CD4-positive, alpha-beta T cell treated with Interleukin-4 for 1 hour (primary cell): ENCODE data around the gene DYTN.

Source experiments
- DNase-seq, 2 donors: peaks; one replicate each; pipeline ENCODE4 v3.0.0-alpha.2; 2020 to 2022

The DYTN gene

DNA sequence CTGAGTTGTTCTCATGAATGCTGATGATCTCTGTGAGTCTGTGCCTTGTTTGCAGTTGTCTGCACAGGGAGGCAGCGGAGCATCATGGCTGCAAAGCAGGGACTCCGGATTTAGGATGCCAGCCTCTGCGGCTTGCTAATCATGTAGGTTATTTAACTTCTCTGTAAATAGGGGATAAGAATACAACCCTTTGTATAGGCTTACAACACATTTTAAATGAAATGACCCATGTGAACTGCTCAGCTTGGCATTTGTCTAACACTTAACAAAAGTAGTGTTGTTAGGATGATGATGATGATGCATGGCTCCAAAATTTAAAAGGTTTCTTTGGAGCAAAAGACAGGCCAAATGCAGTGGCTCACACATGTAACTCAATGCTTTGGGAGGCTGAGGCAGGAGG, 19.4 kb downstream of the DYTN start:
- no peak for DNase-seq

DNA sequence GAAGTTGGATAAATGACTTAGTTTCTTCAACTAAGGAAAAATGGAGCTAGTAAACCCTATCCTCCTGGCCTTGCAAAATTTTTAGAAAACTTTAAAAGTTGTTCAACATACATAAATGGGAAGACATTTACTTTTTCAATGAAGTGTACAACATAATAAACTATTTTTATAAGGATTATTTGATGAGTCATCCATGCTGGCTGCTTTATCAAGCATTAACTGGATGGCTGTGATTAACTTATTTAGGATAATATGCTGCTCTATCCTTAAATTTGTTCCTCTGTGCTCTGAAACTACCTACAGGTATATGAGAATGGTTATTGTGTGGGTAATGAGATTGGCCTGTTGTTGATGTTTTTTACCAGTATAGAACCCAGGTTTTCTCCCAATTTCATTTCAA, 21.3 kb downstream of the DYTN start:
- no peak for DNase-seq

GRCh38 chr2:206693399-206694137, 24.6 kb downstream of the DYTN start:
- peak; percentile 14 to 61 for DNase-seq

DNA sequence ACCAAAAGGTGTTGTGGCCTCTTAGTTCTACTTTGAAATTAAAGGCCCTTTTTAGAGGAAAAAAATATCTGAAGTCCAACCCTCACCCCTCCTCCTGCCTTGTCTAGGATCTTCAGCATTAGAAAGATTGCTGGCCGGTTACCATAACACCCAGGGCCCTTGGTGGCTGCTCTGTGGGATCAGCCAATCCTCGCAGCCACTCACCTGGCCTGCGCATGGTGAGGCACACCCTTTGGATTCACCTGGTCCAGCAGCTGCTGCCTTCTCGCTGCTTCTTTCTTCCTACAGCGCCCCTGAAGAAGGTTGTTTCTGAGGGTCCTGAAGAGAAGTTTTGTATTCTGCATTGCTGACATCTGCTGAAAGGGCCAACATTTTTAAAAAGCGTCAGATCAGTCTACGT, 25.2 kb downstream of the DYTN start:
- DNase-seq = no peak

DNA sequence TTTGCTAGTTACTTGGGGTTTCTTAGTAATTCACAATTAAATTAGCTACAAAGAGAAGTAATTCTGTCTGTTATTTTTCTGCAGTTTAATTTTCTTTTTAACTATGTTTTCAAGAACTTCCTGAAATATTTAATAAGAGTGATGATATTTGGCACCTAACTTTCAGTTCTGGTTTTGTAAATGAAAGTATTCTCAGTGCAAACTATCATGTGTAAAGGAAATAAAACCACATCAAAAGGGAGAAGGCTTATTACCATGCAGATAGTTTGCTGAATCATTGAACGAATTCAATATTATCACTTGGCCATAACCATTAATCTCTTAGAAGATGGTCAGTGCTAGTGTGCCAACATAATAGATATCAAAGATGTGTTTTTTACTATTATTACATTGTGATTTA, 29.2 kb downstream of the DYTN start:
- peak in 1 of 2 donors; percentile 23 for DNase-seq

DNA sequence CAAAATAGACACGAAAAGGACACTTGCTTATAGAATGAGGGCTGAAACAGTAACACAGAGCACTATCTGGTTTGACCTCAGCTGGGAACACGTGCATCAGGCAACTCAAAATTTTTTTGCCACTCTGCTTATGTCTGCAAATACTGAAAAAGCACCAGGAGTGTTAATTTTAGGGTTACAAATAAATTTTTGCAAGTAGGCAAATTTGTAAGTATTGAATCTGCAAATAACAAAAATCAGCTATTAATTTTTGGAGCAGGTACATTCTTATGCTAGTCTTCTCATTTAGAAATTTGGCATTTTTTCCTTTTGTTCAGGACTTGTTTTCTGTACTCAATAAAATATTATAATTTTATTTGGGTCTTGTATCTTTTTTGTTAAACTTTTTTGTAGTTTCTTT, 29.7 kb downstream of the DYTN start:
- DNase-seq = no peak

GRCh38 chr2:206683546-206683945, 34.6 kb downstream of the DYTN start:
- DNase-seq = no peak

DNA sequence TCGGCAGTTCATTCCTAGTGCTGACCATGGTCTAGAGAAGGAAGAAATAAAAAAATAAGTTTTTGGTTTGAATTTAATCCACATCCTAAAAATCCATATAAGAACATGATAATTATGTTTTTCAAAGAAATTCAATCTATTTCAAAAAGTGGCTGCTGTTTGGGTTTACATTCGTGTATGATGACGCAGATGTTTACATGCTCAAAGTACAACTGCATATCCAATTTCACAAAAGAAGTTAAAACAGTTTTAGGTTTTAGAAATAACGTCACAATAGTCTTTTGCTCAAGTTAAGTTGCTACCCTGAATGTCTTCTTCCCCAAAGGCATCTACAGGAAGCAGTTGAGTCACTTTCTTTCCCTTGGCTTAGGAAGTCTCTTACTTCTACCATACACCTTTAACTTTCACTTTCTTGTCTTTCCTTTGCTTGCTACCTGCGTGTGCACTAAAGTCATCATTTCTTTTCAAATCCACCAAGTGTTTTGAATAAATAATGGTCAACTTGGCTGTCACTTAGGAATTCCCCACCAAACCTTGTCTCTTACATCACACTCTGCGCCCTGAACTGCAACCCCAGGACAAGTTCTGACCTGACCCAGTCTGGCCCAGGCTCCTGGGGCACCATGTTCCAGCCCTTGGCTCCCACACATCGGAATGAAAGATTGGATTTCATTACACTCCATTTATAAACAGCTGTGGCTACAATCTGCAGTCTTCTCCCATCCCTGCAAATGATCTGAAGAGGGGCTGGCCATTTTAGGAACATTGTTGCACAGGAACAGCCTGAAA, 47.5 kb downstream of the DYTN start:
- no peak for DNase-seq

- DNase-seq = no peak
Measured at GRCh38 chr2:206665251-206665650, 52.9 kb downstream of the DYTN start.

- no peak for DNase-seq
Measured at GRCh38 chr2:206657087-206657486, 61.1 kb downstream of the DYTN start.

DNA sequence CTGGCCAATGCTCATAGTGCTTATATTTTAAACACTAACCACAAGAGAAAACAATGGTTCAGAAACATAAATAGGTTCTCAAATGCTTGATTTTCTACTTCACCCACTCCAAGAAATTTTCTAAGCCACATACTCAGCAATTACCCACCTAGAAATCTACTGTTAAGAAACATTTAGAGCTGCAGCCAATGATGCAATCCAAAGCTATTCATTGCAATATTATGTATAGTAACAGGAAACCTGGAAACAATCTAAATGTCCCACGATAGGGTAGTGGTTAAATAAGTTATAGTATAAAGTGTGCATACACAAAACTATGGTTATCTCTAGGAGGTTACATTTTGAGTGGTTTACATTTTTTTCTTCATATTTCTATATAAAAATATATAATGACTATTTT, 70.2 kb downstream of the DYTN start:
- no peak for DNase-seq

- DNase-seq = no peak
Measured at GRCh38 chr2:206642075-206643025, 75.8 kb downstream of the DYTN start, which contains the start of gene FAM237A. Gene FAM237A (plus strand): TSS chr2:206642487. CDS start chr2:206644237, 1,750 bp downstream.

DNA sequence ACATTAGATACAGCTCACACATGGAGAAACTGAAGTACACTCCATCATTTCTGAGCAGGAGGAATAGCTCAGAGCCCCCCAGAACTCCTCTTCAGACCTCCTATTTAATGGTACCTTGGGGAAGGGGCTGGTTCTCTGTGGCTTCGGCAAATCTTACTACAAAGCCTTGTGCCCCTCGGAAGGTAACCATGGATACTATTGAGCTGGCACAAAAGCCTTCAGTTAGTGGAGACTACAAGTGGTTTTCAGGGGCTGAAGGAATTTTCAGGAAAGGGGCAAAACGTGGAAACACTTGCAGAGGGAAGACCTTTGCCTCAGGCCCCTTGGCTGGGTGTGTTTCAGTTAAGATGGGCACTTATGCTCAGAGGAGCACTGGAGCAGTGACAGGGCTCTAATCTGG, 77.0 kb downstream of the DYTN start:
- DNase-seq = no peak

GRCh38 chr2:206639636-206640035, 78.6 kb downstream of the DYTN start:
- DNase-seq = no peak

- no peak for DNase-seq
Measured at GRCh38 chr2:206635015-206635414, 83.2 kb downstream of the DYTN start.

GRCh38 chr2:206631340-206631739, 86.9 kb downstream of the DYTN start:
- no peak for DNase-seq

GRCh38 chr2:206627632-206628031, 90.6 kb downstream of the DYTN start:
- no peak for DNase-seq

DNA sequence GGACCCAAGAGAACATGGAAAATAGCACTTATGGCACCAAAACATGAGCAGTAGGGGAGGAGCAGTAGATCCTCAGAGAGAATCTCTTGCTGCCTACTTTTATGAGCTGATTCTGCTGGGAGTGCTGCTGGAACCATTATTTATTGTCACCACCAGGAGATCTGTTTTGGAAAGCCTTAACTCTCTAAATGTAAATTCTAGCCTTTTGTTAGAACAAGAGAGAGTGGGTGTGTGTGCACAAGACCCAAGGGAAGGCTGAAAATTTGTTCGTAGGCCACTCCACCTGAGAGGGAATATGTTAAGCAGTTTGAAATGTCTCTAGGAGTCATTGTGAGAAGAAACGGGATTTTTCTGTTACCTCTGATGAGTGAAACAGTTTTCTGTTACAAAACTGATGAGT, 92.1 kb downstream of the DYTN start:
- no peak for DNase-seq

DNA sequence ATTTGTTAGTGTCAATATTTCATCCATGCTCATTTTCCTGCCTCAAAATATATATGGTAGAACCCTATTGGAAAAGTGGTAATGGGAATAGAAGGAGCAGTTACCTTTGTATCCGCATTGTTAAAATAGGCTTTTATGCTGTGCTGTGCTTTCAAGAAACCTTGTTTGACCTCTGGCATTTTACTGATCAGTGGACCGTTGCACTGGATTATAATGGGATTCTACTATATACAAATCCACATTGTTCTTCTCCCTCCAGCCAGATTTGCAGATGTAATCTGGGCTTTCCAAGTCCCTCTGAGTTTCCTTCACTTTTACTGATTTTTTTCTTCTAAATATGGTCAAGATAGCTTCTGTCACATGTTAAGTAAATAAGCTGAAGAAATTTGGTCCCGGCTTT, 99.2 kb downstream of the DYTN start:
- no peak for DNase-seq

DNA sequence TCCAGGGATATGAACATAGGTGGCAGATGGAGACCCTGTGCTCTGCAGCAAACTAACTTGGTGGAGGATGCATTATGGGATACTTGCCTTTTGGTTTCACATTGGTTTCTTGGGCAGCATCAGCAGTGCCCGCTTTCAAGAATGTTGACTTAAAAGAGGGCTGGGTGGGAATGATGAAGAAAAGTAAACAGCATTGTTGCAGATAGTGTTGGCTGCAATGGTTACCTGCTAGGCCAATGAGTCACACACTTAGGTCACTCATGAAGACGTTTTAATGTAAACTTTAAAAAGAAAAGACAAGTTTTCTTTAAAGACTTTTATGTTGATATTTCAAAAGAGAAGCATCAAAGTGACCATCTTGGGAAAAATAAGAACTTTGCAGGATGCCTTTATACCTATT, 102.0 kb downstream of the DYTN start:
- no peak for DNase-seq

GRCh38 chr2:206615417-206616089, 102.6 kb downstream of the DYTN start:
- no peak for DNase-seq

- DNase-seq = no peak
Measured at GRCh38 chr2:206614811-206615210, 103.4 kb downstream of the DYTN start.

- DNase-seq = no peak
Measured at GRCh38 chr2:206611736-206612135, 106.5 kb downstream of the DYTN start.
